Neural progenitor cell (in vitro differentiated cells): ENCODE results near the gene LZTS2. TPM values are rescaled to one million over a fixed set of nuclear protein-coding genes. Genes with fewer than 3 reads are reported as not detected.

ENCODE experiments used
- DNase-seq: peaks from one replicate; pipeline ENCODE4 v3.0.0-alpha.2; 2016; ENCODE audit warnings: low spot score
- H2AFZ ChIP-seq: fragments of 200-600 bp; sonication (generic); replicated peaks from 2 replicates; pipeline ENCODE4 v1.6.1; 2016; ENCODE audit warnings: antibody characterized with exemption
- H3F3A ChIP-seq: fragments of 200-600 bp; sonication (generic); 2 replicates; pipeline ENCODE4 v1.6.1; 2016; ENCODE audit warnings: antibody characterized with exemption, low read depth
- H3K27ac ChIP-seq: fragments of 200-600 bp; sonication (generic); 2 replicates; pipeline ENCODE4 v1.5.1; 2016; ENCODE audit warnings: mild to moderate bottlenecking
- H3K27me3 ChIP-seq: fragments of 200-600 bp; sonication (generic); 2 replicates; pipeline ENCODE4 v1.6.1; 2016; ENCODE audit warnings: mild to moderate bottlenecking, moderate library complexity
- H3K36me3 ChIP-seq: fragments of 200-600 bp; sonication (generic); 2 replicates; pipeline ENCODE4 v1.5.1; 2016
- H3K4me1 ChIP-seq: fragments of 200-600 bp; sonication (generic); 2 replicates; pipeline ENCODE4 v1.6.1; 2016; ENCODE audit warnings: mixed run types
- H3K4me2 ChIP-seq: fragments of 200-600 bp; sonication (generic); 2 replicates; pipeline ENCODE4 v1.6.1; 2016
- H3K4me3 ChIP-seq: fragments of 200-600 bp; sonication (generic); 2 replicates; pipeline ENCODE4 v1.5.1; 2016
- H3K79me2 ChIP-seq: fragments of 200-600 bp; sonication (generic); 2 replicates; pipeline ENCODE4 v1.6.1; 2016; ENCODE audit warnings: low read depth
- H3K9ac ChIP-seq: fragments of 200-600 bp; sonication (generic); 2 replicates; pipeline ENCODE4 v1.6.1; 2016
- H3K9me3 ChIP-seq: fragments of 200-600 bp; sonication (generic); 2 replicates; pipeline ENCODE4 v1.5.1; 2016; ENCODE audit warnings: low read depth
- H4K20me1 ChIP-seq: fragments of 200-600 bp; sonication (generic); 2 replicates; pipeline ENCODE4 v1.6.1; 2016; ENCODE audit warnings: low read depth
- H3K27ac Mint-ChIP-seq: 3 replicates; pipeline ENCODE4 v1.8.0; 2021; ENCODE audit warnings: mixed read lengths
- H3K27me3 Mint-ChIP-seq: 2 replicates; pipeline ENCODE4 v1.8.0; 2022; ENCODE audit warnings: low read depth, mild to moderate bottlenecking, inconsistent platforms, moderate library complexity, mixed read lengths; ENCODE audit not compliant: insufficient read depth
- H3K36me3 Mint-ChIP-seq: 3 replicates; pipeline ENCODE4 v1.8.0; 2021; ENCODE audit warnings: mixed read lengths
- H3K4me1 Mint-ChIP-seq: 3 replicates; pipeline ENCODE4 v1.8.0; 2021; ENCODE audit warnings: mixed read lengths
- H3K4me3 Mint-ChIP-seq: 3 replicates; pipeline ENCODE4 v1.8.0; 2021; ENCODE audit warnings: mild to moderate bottlenecking, moderate library complexity, mixed read lengths
- H3K9me3 Mint-ChIP-seq: 3 replicates; pipeline ENCODE4 v1.8.0; 2020; ENCODE audit warnings: mixed read lengths
- CTCF ChIP-seq: fragments of 200-600 bp; sonication (generic); IDR thresholded peaks from 2 replicates; pipeline ENCODE4 v1.5.1; 2017; ENCODE audit warnings: antibody characterized with exemption, mild to moderate bottlenecking
- EZH2 ChIP-seq: fragments of 200-600 bp; sonication (generic); IDR thresholded peaks from 2 replicates; pipeline ENCODE4 v1.6.1; 2017; ENCODE audit warnings: antibody characterized with exemption, mild to moderate bottlenecking, moderate library complexity
- EZH2phosphoT487 ChIP-seq: fragments of 200-600 bp; sonication (generic); IDR thresholded peaks from 2 replicates; pipeline ENCODE4 v1.6.1; 2017; ENCODE audit warnings: antibody characterized with exemption
- total RNA-seq: library from RNA; depleted of rRNA; stranded (reverse); fragments of >200 nt; gene quantifications from 2 replicates; pipeline ENCODE4 v1.2.3, GENCODE V29; 2015; ENCODE audit warnings: low replicate concordance

LZTS2 gene
- total RNA-seq, 1 donor from 2014 or later: 34.7 TPM

GRCh38 chr10:100984672-100985177, 14.9 kb upstream of the LZTS2 start:
- TF ChIP-seq EZH2phosphoT487 (no peak), CTCF (no peak), EZH2 (no peak)
- peaks cover 14% of the 10 kb centered on the region for H3K4me1 Mint-ChIP-seq
- peaks cover 5% of the 10 kb centered on the region for H3F3A ChIP-seq
- peak overlapping the region; percentile 98 for H3K4me3 Mint-ChIP-seq
- peaks cover 15% of the 10 kb centered on the region for H4K20me1 ChIP-seq
- H3K36me3 Mint-ChIP-seq: peaks cover 19% of the 10 kb centered on the region
- H3K27me3 Mint-ChIP-seq: peaks cover 12% of the 10 kb centered on the region
- H3K36me3 ChIP-seq: no peaks in the 10 kb centered on the region
- H3K27ac Mint-ChIP-seq: peak overlapping the region; percentile 65
- H3K4me2 ChIP-seq: no peak overlapping the region
- no peak overlapping the region for H3K9ac ChIP-seq
- H3K9me3 ChIP-seq: no peaks in the 10 kb centered on the region
- no peak for DNase-seq
- peaks cover 14% of the 10 kb centered on the region for H3K4me1 ChIP-seq
- no peak overlapping the region for H2AFZ ChIP-seq
- no peak overlapping the region for H3K27ac ChIP-seq
- no peaks in the 10 kb centered on the region for H3K27me3 ChIP-seq
- H3K9me3 Mint-ChIP-seq: no peaks in the 10 kb centered on the region
- peaks cover 42% of the 10 kb centered on the region for H3K79me2 ChIP-seq
- H3K4me3 ChIP-seq: no peak overlapping the region

DNA sequence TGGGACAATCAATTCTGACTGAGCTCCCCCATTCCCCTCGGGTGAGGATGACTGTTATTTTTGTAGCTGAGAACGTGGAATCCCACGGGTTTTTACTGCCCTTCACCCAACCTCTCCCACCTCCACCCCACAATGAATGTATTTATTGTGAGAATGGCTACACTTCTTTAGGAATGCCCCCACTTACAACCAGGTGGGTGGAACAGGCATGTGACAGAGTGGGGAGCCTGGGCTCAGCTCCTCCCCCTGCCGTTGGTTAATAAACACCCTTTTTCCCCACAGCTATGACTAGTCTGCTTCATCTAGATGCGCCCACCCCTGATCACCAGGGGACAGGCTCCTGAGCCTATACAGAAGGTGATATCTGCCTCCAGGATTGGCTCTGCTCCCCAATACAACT, 14.3 kb upstream of the LZTS2 start:
- peaks cover 10% of the 10 kb centered on the region for H3K27me3 Mint-ChIP-seq
- TF ChIP-seq EZH2phosphoT487: no peak
- TF ChIP-seq EZH2: no peak
- no peak for TF ChIP-seq CTCF
- no peak for DNase-seq
- H3K27ac ChIP-seq: no peak overlapping the region
- no peaks in the 10 kb centered on the region for H3K27me3 ChIP-seq
- no peak overlapping the region for H3K27ac Mint-ChIP-seq
- no peaks in the 10 kb centered on the region for H3K36me3 ChIP-seq
- no peaks in the 10 kb centered on the region for H3K9me3 Mint-ChIP-seq
- no peak overlapping the region for H3K9ac ChIP-seq
- H2AFZ ChIP-seq: no peak overlapping the region
- peaks cover 16% of the 10 kb centered on the region for H4K20me1 ChIP-seq
- H3K4me2 ChIP-seq: no peak overlapping the region
- peaks cover 48% of the 10 kb centered on the region for H3K79me2 ChIP-seq
- no peak overlapping the region for H3K4me3 ChIP-seq
- H3K4me1 ChIP-seq: peaks cover 14% of the 10 kb centered on the region
- peak overlapping the region; percentile 98 for H3K4me3 Mint-ChIP-seq
- H3F3A ChIP-seq: peaks cover 5% of the 10 kb centered on the region
- no peaks in the 10 kb centered on the region for H3K9me3 ChIP-seq
- H3K4me1 Mint-ChIP-seq: peaks cover 14% of the 10 kb centered on the region
- H3K36me3 Mint-ChIP-seq: peaks cover 18% of the 10 kb centered on the region

- Mint-ChIP-seq H3K27me3 (peaks cover 10% of the 10 kb centered on the region), H3K4me3 (peak overlapping the region; percentile 98), H3K36me3 (peaks cover 21% of the 10 kb centered on the region), H3K4me1 (peaks cover 14% of the 10 kb centered on the region), H3K27ac (no peak overlapping the region), H3K9me3 (no peaks in the 10 kb centered on the region)
- Histone ChIP-seq H3K27ac (no peak overlapping the region), H3K4me2 (peak overlapping the region; percentile 89), H3K36me3 (no peaks in the 10 kb centered on the region), H3K4me1 (peaks cover 14% of the 10 kb centered on the region), H3K9me3 (no peaks in the 10 kb centered on the region), H3F3A (peaks cover 5% of the 10 kb centered on the region), H2AFZ (no peak overlapping the region), H3K9ac (peak overlapping the region; percentile 84), H3K4me3 (peak overlapping the region; percentile 96), H4K20me1 (peaks cover 16% of the 10 kb centered on the region), H3K79me2 (peaks cover 51% of the 10 kb centered on the region), H3K27me3 (no peaks in the 10 kb centered on the region)
- TF ChIP-seq EZH2 (no peak), EZH2phosphoT487 (no peak), CTCF (no peak)
- DNase-seq: no peak
These were observed 13.0 kb upstream of the LZTS2 start for GRCh38 chr10:100986623-100986951.
